Left renal pelvis (tissue), 4 donors: ENCODE data around the gene KMT5C. TPM values are rescaled to one million over a fixed set of nuclear protein-coding genes. Genes with fewer than 3 reads are reported as not detected.

Experiments
- DNase-seq, 4 donors: peaks; one replicate each; pipeline ENCODE4 v3.0.0-alpha.2; 2013; ENCODE audit warnings: low read depth in 4 of 4, low spot score in 3 of 4
- polyA plus RNA-seq, 4 donors: library from polyadenylated mRNA; unstranded; fragments of 120-200 nt; gene quantifications; one replicate each; pipeline ENCODE4 v1.2.1, GENCODE V29; 2013; ENCODE audit not compliant: insufficient read length in 4 of 4

The KMT5C gene
- polyA plus RNA-seq, 4 donors = 13.3 to 33.5 (median 17.0) TPM

DNA sequence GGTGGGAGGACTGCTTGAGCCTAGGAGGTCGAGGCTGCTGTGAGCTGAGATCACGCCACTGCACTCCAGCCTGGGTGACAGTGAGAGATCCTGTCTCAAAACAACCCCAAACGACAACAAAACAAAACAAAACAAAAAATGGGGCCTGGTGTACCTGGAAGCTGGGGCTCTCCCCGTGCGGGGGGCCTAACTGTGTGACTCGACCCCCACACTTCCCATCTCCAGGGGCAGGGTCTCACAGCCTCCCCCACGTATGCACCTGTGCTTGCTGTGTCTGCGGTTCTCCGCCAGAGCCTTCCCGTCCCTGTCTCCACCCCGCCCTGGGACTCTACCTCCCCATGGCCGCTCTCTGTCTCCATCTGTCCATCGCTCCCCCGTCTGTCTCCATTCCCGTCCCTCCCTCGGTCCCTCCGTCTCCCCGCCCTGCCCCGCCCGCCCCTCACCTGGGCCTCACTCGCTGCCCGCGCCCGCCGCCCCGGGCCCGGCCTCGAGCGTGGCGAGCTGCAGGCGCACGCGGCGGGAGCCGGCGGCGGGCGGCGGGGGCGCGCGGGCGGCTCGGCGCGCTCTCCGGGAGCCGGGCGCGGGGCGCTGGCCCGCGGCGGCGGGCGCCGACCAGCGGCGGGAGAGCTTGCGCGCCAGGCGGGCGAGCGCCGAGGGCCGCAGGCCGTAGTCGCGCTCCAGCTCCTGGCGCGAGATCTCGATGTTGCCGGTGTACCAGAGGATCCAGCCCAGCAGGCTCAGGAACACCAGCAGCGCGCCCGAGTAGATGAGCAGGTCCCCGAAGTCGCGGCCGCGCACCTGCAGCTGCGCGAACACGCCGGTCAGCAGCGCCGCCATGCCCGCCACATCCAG lies 43.8 kb downstream of the KMT5C start:
- DNase-seq = no peak

DNA sequence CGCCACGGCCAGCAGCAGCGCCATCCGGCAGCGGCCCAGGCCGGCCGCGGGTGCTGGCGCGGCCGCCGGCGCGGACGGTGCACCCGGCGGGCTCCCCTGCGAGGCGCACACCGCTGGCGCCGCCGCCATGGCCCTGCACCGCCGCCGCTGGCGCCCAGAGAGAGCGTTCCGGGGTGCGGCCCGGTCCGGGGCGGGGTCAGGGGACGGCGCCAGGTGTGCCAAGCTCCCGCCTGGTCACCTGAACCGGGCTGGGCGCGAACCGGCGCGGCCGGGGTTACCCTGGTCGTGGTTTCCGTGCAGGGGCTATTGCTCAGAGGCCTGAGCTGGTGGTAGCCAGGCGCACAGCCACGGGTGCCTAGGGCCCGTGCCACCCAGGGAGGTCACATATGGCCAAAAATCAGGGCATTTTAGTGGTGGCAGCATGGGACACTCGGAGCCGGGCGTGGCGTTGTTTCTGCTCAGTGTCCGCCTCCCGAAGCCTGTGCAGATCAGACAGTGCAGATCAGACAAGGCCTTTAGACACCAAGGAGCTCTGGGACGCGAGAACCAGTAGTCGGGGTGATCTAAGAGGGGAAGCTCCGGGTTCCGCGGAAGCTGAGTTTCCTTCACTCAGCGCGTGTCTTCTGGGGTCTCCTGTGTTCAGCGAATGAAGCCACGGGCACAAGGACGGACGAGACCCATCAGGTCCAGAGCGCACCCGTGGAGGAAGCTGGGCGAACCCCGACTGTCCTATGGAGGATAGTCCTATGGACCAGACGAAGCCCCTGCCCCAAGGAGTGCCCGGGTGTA lies 44.6 kb downstream of the KMT5C start, which contains the start of gene TMEM238:
TMEM238 (minus strand) TSS at position 162 of the 789 bp plus-strand sequence; CDS start at position 129, 33 bp downstream.
- DNase-seq = no peak

- peak; percentile 91 to 94 (median 93) for DNase-seq
Measured at GRCh38 chr19:55384920-55385723, 45.4 kb downstream of the KMT5C start.

GRCh38 chr19:55385724-55386492 lies 46.2 kb downstream of the KMT5C start, which contains the start of gene RPL28:
RPL28 (plus strand) TSS chr19:55385932; CDS start chr19:55386358, 426 bp downstream.
- peak; percentile 94 to 98 (median 98) for DNase-seq

- DNase-seq = no peak
Measured at GRCh38 chr19:55386493-55386971, 46.9 kb downstream of the KMT5C start.

- no peak for DNase-seq
Measured at GRCh38 chr19:55387736-55388497, 48.2 kb downstream of the KMT5C start.

GRCh38 chr19:55389386-55390317 lies 50.0 kb downstream of the KMT5C start:
- DNase-seq = no peak

GRCh38 chr19:55390461-55390880 lies 50.8 kb downstream of the KMT5C start:
- no peak for DNase-seq

DNA sequence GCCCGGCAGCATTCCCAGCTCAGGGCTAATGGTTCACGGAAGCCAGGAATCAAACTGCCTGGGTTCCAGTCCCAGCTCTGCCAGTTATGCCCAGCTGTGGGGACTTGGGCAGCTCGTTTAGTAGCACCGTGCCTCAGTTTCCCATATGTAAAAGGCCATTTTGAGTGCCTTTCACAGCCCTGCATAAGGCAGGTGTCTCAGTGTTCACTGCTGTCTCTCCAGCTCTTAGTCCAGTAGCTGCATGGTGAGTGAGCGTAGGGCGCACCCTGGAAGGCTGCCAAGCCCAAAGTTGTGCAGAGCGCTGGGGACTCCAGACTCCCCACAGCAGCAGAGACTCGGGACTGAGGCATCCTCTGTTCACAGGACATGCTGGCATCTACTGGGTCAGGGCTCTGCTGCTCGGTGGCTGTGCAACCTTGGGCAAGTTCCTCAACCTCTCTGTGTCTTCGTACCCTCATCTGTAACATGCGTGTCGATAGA lies 51.6 kb downstream of the KMT5C start:
- no peak for DNase-seq

GRCh38 chr19:55391702-55392615 lies 52.3 kb downstream of the KMT5C start:
- no peak for DNase-seq

GRCh38 chr19:55392820-55393761 lies 53.4 kb downstream of the KMT5C start:
- DNase-seq = no peak
